Measurements from ENCODE around the gene GSTM3. TPM values are rescaled to one million over a fixed set of nuclear protein-coding genes. Genes with fewer than 3 reads are reported as not detected.
A peak's percentile ranks its signal among the peaks of the same experiment; 100 is the strongest.

The GSTM3 gene
- total and polyA plus RNA-seq, 4 donors = 11.0 to 39.5 (median 22.9) TPM

GRCh38 chr1:109773203-109773899, 32.5 kb upstream of the GSTM3 start:
- ATAC-seq (ENCODE audit: insufficient read depth, low FRiP score) = peak; percentile 84
- Histone ChIP-seq H3K9ac (ENCODE audit: insufficient read depth in 1 of 2, low read length in 2 of 2) (no peak overlapping the region), H3K27ac (ENCODE audit: low read depth in 1 of 2, low read length in 1 of 2) (no peak overlapping the region), H3K4me3 (no peak overlapping the region), H3K36me3 (ENCODE audit: control insufficient read depth in 4 of 4, insufficient read depth in 4 of 4, low read length in 4 of 4) (no peaks in the 10 kb centered on the region), H3K9me3 (ENCODE audit: control insufficient read depth in 4 of 4, insufficient read depth in 3 of 4, low read length in 3 of 4) (no peaks in the 10 kb centered on the region), H3K4me1 (ENCODE audit: control insufficient read depth in 5 of 5, insufficient read depth in 5 of 5, low read length in 5 of 5) (peaks cover 0 to 6% (median 0%) of the 10 kb centered on the region in 5 donors), H3K27me3 (ENCODE audit: control insufficient read depth in 3 of 3, insufficient read depth in 3 of 3, low read length in 2 of 3) (no peaks in the 10 kb centered on the region)
- 45 to 49% methylated on average over 17 of the region's 17 CpGs for WGBS, 2 donors
- TF ChIP-seq CTCF (IDR thresholded peaks at IDR 0.05; ENCODE audit: control extremely low read depth, extremely low read depth) = peak; percentile 90
- peak; percentile 88 to 92 (median 91) for DNase-seq

- no peaks in the 10 kb centered on the region for H3K36me3 ChIP-seq (ENCODE audit: control insufficient read depth in 4 of 4, insufficient read depth in 4 of 4, low read length in 4 of 4)
- 79 to 84% methylated on average over 6 of the region's 6 CpGs for WGBS, 2 donors
- no peak overlapping the region for H3K27ac ChIP-seq (ENCODE audit: low read depth in 1 of 2, low read length in 1 of 2)
- no peak for TF ChIP-seq CTCF (IDR thresholded peaks at IDR 0.05; ENCODE audit: control extremely low read depth, extremely low read depth)
- H3K4me1 ChIP-seq (ENCODE audit: control insufficient read depth in 5 of 5, insufficient read depth in 5 of 5, low read length in 5 of 5) = peaks cover 0 to 6% (median 0%) of the 10 kb centered on the region in 5 donors
- DNase-seq (no peak), ATAC-seq (ENCODE audit: insufficient read depth, low FRiP score) (no peak)
- no peak overlapping the region for H3K4me3 ChIP-seq
- no peak overlapping the region for H3K9ac ChIP-seq (ENCODE audit: insufficient read depth in 1 of 2, low read length in 2 of 2)
- no peaks in the 10 kb centered on the region for H3K27me3 ChIP-seq (ENCODE audit: control insufficient read depth in 3 of 3, insufficient read depth in 3 of 3, low read length in 2 of 3)
- no peaks in the 10 kb centered on the region for H3K9me3 ChIP-seq (ENCODE audit: control insufficient read depth in 4 of 4, insufficient read depth in 3 of 4, low read length in 3 of 4)
Measured at GRCh38 chr1:109772658-109773202, 31.9 kb upstream of the GSTM3 start.

- 61 to 65% methylated on average over 10 of the region's 10 CpGs for WGBS, 2 donors
- Histone ChIP-seq H3K4me1 (ENCODE audit: control insufficient read depth in 5 of 5, insufficient read depth in 5 of 5, low read length in 5 of 5) (peaks cover 0 to 1% (median 0%) of the 10 kb centered on the region in 5 donors), H3K9me3 (ENCODE audit: control insufficient read depth in 4 of 4, insufficient read depth in 3 of 4, low read length in 3 of 4) (no peaks in the 10 kb centered on the region), H3K36me3 (ENCODE audit: control insufficient read depth in 4 of 4, insufficient read depth in 4 of 4, low read length in 4 of 4) (no peaks in the 10 kb centered on the region), H3K9ac (ENCODE audit: insufficient read depth in 1 of 2, low read length in 2 of 2) (no peak overlapping the region), H3K4me3 (no peak overlapping the region), H3K27ac (ENCODE audit: low read depth in 1 of 2, low read length in 1 of 2) (no peak overlapping the region), H3K27me3 (ENCODE audit: control insufficient read depth in 3 of 3, insufficient read depth in 3 of 3, low read length in 2 of 3) (no peaks in the 10 kb centered on the region)
- DNase-seq (no peak), ATAC-seq (ENCODE audit: insufficient read depth, low FRiP score) (no peak)
- no peak for TF ChIP-seq CTCF (IDR thresholded peaks at IDR 0.05; ENCODE audit: control extremely low read depth, extremely low read depth)
Measured at GRCh38 chr1:109771712-109772657, 31.1 kb upstream of the GSTM3 start.

Data from lung (tissue), 12 donors.